Measurements from ENCODE around the gene ASCL5.

DNA sequence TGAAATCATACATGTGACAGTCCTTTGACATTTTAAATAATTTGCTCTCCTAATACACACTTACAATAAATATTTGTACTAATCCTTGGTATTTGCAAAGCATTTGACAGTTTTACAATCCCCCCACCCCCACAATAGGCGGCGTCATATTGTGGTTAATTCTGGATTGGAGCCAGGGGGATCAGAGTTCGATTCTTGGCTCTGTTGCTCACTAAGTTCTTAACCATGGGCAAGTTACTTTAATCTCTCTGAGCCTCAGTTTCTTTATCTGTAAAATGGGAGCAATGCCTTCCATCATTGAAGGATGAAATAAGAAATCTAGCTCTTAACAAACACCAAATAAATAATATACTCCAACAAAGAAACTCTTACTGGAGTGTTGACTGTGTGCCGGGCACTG, 38.6 kb downstream of the ASCL5 start:
- TF ChIP-seq, protein P1, sequence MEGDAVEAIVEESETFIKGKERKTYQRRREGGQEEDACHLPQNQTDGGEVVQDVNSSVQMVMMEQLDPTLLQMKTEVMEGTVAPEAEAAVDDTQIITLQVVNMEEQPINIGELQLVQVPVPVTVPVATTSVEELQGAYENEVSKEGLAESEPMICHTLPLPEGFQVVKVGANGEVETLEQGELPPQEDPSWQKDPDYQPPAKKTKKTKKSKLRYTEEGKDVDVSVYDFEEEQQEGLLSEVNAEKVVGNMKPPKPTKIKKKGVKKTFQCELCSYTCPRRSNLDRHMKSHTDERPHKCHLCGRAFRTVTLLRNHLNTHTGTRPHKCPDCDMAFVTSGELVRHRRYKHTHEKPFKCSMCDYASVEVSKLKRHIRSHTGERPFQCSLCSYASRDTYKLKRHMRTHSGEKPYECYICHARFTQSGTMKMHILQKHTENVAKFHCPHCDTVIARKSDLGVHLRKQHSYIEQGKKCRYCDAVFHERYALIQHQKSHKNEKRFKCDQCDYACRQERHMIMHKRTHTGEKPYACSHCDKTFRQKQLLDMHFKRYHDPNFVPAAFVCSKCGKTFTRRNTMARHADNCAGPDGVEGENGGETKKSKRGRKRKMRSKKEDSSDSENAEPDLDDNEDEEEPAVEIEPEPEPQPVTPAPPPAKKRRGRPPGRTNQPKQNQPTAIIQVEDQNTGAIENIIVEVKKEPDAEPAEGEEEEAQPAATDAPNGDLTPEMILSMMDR (IDR thresholded peaks at IDR 0.05): no peak
- TF ChIP-seq, protein P2, sequence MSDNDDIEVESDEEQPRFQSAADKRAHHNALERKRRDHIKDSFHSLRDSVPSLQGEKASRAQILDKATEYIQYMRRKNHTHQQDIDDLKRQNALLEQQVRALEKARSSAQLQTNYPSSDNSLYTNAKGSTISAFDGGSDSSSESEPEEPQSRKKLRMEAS (CRISPR knock-in tag; IDR thresholded peaks at IDR 0.05): no peak
- TF ChIP-seq NR3C1 (CRISPR knock-in tag; conservative IDR thresholded peaks at IDR 0.05; ENCODE audit: low read depth): no peak
- TF ChIP-seq, protein P3, sequence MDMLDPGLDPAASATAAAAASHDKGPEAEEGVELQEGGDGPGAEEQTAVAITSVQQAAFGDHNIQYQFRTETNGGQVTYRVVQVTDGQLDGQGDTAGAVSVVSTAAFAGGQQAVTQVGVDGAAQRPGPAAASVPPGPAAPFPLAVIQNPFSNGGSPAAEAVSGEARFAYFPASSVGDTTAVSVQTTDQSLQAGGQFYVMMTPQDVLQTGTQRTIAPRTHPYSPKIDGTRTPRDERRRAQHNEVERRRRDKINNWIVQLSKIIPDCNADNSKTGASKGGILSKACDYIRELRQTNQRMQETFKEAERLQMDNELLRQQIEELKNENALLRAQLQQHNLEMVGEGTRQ (CRISPR knock-in tag; IDR thresholded peaks at IDR 0.05): no peak
- TF ChIP-seq, protein P4, sequence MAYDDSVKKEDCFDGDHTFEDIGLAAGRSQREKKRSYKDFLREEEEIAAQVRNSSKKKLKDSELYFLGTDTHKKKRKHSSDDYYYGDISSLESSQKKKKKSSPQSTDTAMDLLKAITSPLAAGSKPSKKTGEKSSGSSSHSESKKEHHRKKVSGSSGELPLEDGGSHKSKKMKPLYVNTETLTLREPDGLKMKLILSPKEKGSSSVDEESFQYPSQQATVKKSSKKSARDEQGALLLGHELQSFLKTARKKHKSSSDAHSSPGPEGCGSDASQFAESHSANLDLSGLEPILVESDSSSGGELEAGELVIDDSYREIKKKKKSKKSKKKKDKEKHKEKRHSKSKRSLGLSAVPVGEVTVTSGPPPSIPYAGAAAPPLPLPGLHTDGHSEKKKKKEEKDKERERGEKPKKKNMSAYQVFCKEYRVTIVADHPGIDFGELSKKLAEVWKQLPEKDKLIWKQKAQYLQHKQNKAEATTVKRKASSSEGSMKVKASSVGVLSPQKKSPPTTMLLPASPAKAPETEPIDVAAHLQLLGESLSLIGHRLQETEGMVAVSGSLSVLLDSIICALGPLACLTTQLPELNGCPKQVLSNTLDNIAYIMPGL (CRISPR knock-in tag; IDR thresholded peaks at IDR 0.05): no peak
- no peak for TF ChIP-seq NFATC4 (CRISPR knock-in tag; IDR thresholded peaks at IDR 0.05)
- no peak for TF ChIP-seq FOXJ3 (CRISPR knock-in tag; IDR thresholded peaks at IDR 0.05; ENCODE audit: borderline replicate concordance)

Data from WTC11 (cell line).